GM18520 (cell line): ENCODE results near the gene BDKRB2.

Experiments used
- ATAC-seq: cut with Tn5 transposase; IDR thresholded peaks from one replicate; pipeline ENCODE4 v1.9.1; 2021; ENCODE audit not compliant: unreplicated experiment

BDKRB2 gene

GRCh38 chr14:96268431-96269358 lies 64.1 kb downstream of the BDKRB2 start:
- no peak for ATAC-seq

- ATAC-seq, result no peak
Observed at GRCh38 chr14:96269359-96269710, 64.7 kb downstream of the BDKRB2 start.

DNA sequence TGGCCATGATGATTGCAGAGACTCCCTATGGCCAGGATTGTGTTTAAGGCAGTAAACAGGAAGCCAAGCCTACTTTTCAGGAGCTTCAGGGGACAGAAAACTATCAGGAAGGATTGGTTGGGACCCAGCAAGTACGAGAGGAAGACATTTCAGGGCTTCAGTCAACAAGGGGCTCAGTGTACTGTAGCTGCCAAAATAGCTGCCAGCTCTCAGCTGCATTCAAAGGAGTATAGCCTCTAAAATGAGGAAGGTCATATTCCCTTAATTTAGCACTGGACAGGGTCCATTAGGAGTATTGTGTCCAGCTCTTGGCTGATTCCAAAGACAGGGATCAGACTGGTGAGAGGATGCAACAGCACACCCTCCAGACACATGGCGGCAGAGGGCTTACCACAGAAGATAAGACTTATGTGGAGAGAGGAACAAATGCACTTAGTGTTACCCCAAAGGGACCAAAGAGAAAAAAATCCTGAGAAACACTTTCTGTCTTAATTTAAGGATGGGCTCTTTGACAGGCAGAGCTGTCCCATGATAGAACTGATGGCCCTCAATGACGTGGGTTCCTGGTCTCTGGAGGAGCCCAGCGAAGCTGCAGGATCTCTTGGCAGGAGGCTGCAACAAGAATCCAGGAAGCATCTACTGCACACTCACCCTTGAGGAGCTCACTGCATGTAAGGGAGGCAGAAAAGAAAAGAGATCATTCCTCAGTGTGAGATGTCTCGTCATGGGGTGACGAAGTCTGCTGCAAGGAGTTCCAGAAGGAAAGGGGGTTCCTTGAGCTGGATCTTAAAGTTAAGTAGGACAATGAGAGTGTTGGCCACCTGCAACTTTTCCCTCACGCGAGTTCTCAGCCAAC lies 66.2 kb downstream of the BDKRB2 start:
- no peak for ATAC-seq

- no peak for ATAC-seq
Observed at GRCh38 chr14:96271421-96271762, 66.8 kb downstream of the BDKRB2 start.

DNA sequence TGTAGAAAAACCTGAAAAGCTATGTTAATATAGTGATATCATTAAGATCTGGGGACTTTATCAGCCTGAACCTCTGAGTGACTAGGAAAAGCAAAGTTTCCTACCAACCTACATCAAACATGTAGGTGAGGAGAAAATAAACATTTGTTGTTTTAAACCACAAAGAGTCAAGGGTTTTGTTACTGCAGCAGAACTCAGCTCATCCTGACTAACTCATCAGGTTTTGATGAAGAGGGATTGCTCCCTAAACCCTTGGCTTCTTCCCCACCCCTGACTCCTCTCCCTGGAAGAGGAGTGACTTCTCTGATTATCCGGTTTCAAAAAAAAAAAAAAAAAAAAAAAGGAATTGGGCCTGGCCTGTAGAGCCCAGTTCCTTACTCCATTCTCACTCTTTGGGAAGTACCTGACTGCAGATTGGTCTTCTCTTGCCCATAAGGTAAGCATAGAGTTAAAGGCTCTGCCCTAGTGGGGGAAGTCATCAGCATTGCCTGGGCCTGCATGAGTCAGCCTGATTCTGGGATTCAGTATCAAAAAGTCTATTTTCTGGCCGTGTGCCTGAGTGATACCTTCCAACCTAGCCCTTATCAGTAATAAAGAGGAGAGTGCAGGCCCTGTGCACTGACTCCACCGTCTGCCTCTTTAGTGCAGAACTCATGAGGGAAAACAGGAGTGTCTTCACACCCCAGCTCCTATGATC lies 68.3 kb downstream of the BDKRB2 start:
- ATAC-seq, result no peak

GRCh38 chr14:96273629-96274028 lies 69.0 kb downstream of the BDKRB2 start:
- ATAC-seq, result no peak

DNA sequence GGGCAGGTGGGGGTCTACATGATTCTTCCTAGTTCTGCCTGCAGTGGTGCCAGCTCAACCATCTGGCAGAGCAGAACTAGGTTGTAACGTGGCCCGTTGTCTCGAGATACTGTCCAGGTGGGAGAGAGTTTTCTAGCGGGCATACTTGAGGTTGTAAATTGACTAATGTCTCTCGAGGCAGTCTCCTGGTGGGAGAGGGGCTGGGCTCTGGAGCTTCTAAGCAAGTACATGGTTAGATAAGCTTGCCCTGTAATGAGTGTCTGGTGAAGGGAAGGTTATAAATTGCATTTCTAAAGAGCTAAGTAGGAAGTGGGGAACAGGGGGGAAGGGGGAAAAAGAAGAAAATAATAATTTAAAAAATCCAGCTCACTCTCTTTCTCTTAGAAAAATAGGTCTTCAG lies 69.5 kb downstream of the BDKRB2 start:
- ATAC-seq, result no peak

GRCh38 chr14:96274543-96274942 lies 69.9 kb downstream of the BDKRB2 start:
- ATAC-seq, result no peak

GRCh38 chr14:96275177-96276112 lies 70.8 kb downstream of the BDKRB2 start:
- ATAC-seq, result no peak

DNA sequence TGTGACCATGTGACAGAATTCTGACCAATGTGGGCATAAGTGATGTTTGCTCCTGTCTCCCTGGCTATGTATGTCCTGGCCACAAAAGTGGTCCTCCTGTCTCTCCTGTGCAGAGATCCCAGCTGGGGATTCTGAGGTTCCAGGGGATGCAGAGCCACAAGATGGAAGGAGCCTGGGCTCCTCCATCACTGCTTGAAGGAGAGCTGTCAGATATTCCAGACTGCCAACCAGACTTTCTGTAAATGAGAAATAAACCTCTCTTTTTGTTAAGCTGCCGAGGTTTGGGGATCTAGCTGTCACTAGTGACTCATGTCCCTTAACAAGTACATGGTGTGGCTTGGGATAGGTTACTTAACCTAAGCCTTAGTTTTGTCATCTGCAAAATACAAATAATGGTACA lies 73.3 kb downstream of the BDKRB2 start:
- no peak for ATAC-seq

GRCh38 chr14:96279564-96279963 lies 74.9 kb downstream of the BDKRB2 start:
- ATAC-seq, result no peak

DNA sequence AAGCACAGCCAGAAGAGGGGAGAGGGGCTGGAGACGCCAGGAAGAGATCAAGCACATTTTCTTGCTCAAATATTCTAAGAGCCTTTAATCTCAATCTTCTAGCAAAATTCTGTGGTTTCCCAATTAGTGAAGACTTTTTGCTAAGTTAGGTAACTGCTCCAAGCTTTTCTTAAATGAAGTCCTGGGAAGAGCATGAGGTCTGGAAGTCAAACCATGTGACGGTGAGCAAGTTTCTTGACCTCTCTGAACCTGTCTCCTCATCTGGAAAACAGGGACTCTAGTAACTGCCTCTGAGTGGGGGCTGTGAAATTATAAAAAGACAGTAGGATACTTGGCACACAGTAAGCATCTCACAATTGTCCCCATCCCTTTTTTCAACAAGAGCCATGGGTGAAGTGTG lies 75.5 kb downstream of the BDKRB2 start:
- ATAC-seq, result no peak

GRCh38 chr14:96281486-96281885 lies 76.8 kb downstream of the BDKRB2 start:
- no peak for ATAC-seq

- no peak for ATAC-seq
Observed at GRCh38 chr14:96284008-96284407, 79.4 kb downstream of the BDKRB2 start.

DNA sequence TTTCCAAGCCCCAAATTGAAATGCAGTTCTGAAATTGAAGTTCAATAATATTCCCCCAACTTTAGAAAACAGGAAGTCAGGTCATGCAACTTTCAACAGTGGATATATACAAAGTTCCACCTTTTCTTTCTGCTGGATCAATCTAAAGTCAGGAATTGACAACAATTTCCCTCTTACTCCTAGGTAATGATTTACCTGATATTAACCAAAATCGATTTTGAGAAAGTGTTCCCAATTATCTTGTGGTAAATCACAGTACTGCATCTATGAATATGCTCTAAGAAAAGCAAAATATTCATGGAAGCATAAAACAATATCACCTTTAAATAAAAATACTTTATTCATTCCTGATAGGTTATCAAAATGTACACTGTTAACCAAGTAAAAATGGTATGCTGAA lies 79.8 kb downstream of the BDKRB2 start:
- ATAC-seq, result no peak

DNA sequence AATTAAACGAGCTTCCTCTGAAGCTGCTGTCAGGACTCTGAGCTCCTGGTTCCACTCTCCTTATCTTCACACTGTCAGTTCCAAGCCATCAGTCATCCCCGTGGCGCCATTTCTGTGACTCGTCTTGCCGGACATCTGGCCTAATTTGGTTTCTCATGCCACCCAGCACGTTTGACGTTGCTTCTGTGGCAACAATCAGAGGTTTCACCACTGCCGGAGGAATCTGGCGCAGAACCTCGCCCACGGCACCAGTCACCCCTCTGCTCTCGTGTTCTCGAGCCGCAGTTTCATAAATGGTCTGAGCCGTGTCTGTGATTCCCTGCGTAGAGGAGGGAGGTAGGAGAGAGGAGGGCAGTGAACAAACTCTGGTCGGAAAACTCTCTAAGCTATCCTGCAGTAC lies 81.0 kb downstream of the BDKRB2 start:
- ATAC-seq, result no peak

- ATAC-seq, result no peak
Observed at GRCh38 chr14:96286251-96286650, 81.6 kb downstream of the BDKRB2 start.

DNA sequence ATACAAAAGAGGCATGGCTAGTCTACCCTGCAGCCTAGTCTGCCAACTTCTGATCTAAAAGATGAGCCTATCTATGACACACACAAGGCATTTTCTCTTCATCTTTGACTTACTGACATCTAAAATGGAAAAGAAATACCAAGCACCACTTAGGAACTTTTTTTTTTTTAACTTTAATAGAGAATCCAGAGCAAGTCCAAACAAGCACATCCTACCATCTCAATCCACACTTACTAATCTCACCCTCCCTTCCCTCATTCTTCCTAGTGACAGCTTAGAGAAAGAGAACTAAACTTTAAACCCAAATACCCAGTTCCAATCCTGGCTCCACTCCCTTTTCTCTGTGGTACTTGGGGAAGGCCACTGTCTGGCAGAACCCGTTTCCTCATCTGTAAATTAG lies 83.2 kb downstream of the BDKRB2 start:
- no peak for ATAC-seq
